ENCODE data around the gene CDC25A.

Gene CDC25A

DNA sequence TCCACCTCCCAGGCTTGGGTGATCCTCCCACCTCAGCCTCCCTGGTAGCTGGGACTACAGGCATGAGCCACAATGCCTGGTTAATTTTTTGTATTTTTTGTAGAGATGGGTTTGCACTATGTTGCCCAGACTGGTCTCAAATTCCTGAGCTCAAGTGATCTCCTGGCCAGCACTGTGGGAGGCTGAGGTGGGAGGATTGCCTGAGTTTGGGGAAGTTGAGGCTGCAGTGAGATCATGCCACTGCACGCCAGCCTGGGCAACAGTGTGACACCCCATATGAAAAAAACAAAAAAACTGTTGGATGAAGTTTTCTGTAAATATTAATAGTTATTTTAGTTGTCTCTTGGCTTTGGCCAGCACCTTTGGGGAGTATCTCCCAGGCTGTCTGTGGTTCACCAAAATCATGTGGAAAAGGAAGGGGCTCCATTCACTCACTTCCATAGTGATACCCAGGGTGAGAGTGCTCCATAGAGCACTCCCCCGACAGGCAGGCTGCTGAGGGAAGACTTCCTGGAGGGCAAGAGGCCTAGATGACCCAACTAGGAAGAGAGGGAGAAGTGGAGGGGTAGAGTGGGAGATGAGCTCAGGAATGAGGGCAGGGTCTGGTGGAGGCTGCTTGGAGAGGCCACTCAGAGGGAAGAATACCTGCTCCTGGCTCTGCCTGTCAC, 47.1 kb downstream of the CDC25A start:
- no peak for DNase-seq

DNA sequence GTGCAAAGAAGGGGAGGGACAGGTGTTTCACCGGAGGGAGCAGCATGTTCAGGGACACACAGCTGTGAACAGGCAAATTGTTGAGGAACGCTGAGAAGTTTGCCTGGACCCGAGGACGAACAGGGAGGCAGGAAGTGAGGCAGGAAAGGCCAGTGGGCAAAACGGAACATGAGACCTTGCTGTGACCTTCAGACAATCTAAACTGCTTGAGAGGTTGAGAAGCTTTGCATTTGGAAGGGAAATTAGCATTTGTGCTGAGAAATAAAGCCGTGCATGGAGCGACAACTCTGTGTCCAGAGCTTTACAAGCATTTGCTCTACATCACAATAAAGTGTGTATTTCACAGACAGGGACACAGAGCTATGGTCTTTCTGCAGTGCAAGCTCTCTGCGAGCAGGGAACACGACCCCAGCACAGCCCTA, 47.9 kb downstream of the CDC25A start:
- DNase-seq = no peak

GRCh38 chr3:48137425-48137999, 50.7 kb downstream of the CDC25A start:
- DNase-seq = no peak

DNA sequence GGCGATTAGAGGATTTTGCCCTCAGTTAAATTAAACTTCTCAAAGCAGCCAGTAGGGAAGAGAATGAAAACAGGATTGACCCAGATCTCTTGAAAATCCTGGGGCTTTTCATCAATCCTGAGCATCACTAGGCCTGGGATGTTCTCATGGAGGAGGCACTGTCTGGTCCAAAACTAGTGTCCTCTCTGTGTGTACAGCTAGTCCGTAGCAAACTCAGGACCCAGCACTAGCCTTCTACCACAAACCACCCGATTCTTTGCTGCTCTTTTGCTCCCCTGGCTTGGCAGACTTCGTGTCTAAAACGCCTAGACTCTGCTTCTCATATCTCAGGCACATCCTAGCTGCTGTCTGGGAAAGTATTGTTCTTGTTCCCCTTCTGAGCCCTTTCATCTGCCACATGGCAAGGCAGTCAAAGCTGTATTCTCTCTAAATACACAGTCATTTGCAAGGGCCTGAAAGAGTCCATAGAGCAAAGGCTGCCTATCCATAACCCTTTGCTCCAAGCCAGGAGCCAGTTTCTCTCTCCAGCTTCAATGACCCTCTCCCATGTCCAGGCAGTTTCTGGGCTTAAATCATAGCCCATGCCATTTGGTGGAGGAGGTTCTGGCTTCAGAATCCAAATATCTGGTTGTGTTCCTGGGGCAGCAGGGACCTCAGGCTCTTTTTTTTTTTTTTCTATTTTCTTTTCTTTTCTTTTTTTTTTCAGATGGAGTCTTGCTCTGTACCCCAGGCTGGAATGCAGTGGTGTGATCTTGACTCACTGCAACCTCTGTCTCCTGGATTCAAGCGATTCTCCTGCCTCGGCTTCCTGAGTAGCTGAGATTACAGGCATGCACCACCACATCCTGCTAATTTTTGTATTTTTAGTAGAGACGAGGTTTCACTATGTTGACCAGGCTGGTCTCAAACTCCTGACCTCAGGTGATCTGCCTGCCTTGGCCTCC, 52.4 kb downstream of the CDC25A start:
- no peak for DNase-seq

GRCh38 chr3:48130321-48130904, 57.8 kb downstream of the CDC25A start:
- DNase-seq = no peak

- DNase-seq = no peak
Observed at GRCh38 chr3:48129921-48130320, 58.3 kb downstream of the CDC25A start.

DNA sequence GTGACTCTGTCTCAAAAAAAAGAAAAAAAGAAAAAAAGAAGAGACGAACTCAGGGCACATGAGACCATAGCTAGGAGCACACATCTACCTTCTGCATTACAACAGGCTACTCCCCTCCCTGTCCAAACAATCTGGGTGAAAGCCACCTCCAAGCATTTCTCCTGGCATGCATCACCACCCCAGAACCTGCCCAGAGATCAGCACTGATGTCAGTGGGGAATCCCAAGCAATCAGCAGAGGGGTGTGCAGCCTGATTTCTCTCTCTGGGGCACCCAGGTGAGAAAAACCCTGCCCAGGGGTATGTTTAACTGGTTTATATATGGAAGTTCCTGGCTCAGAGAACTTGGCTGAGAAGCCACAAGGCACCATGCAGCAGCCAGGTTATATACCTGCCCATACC, 59.4 kb downstream of the CDC25A start:
- no peak for DNase-seq

- DNase-seq = no peak
Observed at GRCh38 chr3:48125886-48126622, 62.2 kb downstream of the CDC25A start.

- no peak for DNase-seq
Observed at GRCh38 chr3:48125013-48125705, 63.1 kb downstream of the CDC25A start.

- DNase-seq = no peak
Observed at GRCh38 chr3:48123346-48123745, 64.9 kb downstream of the CDC25A start.

DNA sequence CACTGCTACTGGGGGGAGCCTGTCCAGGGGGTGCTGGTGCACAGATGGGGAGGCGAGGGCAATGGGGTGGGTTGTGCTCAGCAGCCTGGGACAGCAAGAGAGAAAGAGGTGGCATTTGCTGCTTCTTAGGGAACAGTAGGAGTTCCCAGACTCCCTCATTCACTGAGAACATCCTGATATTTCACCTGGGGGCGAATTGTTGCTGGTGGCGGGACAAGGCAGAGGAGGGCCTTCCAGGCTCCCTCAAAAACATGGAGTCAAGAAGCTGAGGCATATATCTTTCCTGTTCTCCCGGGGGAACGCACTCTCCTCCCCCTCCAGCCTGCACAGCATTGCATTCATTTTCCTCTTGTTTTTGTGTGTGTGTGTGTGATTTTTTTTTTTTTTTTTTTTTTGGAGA, 65.7 kb downstream of the CDC25A start:
- no peak for DNase-seq

DNA sequence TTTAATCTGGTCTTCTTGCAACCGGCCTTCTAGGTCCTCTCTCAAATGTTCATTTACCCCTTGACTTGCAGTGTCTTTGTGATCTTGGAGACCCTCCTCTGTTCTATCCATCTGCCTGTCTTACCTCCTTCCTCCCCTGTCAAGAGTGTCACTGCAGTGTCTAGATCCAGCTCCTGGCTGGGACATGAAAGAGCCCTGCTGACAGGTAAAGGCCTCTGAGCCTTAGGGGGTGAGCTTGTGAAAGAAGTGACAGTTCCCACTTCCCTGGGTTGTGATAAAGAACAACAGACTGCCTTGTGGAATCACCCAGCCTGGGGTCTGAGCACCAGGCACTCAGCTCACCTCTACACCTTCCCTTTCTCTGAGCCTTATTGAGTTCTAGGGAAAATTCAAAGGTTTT, 68.0 kb downstream of the CDC25A start:
- DNase-seq = no peak

- no peak for DNase-seq
Observed at GRCh38 chr3:48119505-48120193, 68.6 kb downstream of the CDC25A start.

DNA sequence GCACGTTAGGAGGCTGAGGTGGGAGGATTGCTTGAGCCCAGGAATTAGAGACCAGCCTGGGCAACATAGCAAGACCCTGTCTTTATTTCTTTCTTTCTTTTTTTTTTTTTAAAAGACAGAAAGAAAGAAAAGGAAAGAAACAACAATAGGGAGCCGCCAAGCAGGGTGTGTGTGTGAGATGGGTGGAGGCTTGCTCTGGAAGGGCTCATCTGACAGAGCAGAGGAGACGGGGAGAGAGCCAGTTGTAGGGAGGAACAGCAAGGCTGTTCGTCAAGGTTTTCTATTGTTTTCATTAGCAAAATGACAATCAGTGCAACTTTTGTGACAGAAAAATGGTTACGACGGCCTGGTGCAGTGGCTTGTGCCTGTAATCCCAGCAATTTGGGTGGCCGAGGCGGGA, 69.3 kb downstream of the CDC25A start:
- no peak for DNase-seq

DNA sequence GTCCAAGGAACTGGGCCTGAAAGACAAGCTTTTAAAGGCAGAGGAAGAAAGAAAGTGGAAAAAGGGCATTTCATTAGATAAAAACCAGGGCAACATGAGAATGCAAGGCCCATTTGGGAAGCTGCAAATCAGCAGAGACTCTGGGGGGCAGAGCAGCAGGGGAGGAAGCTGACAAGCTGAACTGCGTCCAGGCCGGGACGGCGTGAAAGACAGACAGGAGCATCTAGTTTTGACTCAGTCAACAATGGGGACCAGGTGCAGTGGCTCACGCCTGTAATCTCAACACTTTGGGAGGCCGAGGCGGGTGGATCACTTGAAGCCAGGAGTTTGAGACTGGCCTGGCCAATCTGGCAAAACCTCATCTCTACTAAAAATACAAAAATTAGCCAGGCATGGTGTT, 69.9 kb downstream of the CDC25A start:
- DNase-seq = no peak

- DNase-seq = no peak
Observed at GRCh38 chr3:48112813-48113212, 75.4 kb downstream of the CDC25A start.

DNA sequence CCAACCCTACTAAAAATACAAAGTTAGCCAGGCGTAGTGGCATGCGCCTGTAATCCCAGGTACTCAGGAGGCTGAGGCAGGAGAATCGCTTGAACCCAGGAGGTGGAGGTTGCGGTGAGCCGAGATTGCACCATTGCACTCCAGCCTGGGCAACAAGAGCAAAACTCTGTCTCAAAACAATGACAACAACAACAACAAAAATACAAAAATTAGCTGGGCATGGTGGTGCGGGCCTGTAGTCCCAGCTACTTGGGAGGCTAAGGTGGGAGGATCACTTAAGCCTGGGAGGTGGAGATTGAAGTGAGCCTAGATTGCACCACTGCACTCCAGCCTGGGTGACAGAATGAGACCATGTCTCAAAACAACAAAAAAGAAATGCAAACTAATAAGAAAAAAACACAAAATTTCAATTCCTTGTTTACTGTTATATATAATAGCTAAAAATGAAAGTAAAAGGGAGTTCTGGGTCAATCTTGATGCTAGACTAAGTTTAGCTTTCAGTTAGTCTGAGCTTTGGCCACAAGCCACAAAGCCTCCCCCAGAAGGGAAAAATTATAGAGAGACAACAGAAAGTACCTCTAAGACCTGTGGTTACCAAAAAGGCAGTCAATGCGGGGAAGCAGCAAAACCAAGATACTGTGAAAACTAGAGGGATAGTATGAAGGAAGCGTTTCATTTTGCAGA, 76.0 kb downstream of the CDC25A start:
- peak in 1 of 2 donors; percentile 82 for DNase-seq

GRCh38 chr3:48110463-48110862, 77.8 kb downstream of the CDC25A start:
- DNase-seq = no peak

DNA sequence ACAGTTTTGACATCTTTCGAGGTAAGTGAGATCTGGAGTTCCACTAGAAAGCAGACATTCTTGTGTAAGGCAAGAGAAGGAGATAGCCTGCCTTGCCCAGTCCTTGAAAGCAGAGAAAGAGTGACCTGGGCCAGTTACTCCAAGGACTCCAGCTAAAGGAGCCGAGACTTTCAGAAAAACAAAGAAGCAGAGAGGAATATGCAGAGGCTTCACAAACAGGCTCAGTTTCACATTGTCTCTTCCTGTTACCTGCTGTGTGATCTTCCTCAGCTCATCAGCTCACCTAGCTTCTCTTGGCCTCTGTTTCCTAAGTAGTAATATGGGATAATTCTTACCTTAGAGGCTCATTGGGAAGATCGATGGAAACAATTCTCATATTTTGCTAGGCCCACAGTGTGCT, 81.0 kb downstream of the CDC25A start:
- DNase-seq = no peak

Measured in bone marrow (tissue), 2 donors.